GM12878 (cell line): ENCODE data around the gene MEX3D. TPM values are rescaled to one million over a fixed set of nuclear protein-coding genes. Genes with fewer than 3 reads are reported as not detected.

ENCODE experiments used
- ATAC-seq: fragments of 200-7000 bp; cut with Tn5 transposase; 3 replicates; pipeline ENCODE4 v1.9.1; 2020; ENCODE audit warnings: mild to moderate bottlenecking, moderate library complexity
- BruUV-seq: library from RNA; stranded (reverse); fragments of 400-500 nt; replicated peaks from 2 replicates; lab custom pipeline; 2021; lab: Mats Ljungman, UMichigan
- CTCF ChIA-PET: fragments of 300-600 bp; sonication (Branson Sonifier 250); formaldehyde crosslinking; extraction: SDS; loops from one replicate; lab custom pipeline; 2021; ENCODE audit warnings: inconsistent platforms; lab: Yijun Ruan, JAX
- POLR2A ChIA-PET: fragments of 350-600 bp; formaldehyde crosslinking; extraction: SDS; loops from one replicate; lab custom pipeline; 2021; ENCODE audit warnings: inconsistent platforms; lab: Charles Lee
- RAD21 ChIA-PET: fragments of 300-600 bp; sonication (Branson Sonifier 250); formaldehyde crosslinking; loops from one replicate; lab custom pipeline; 2023; ENCODE audit warnings: antibody characterized with exemption; ENCODE audit not compliant: unreplicated experiment; lab: Charles Lee
- SMC1A ChIA-PET: fragments of 300-600 bp; sonication (Branson Sonifier 250); formaldehyde crosslinking; loops from one replicate; lab custom pipeline; 2023; ENCODE audit not compliant: unreplicated experiment, uncharacterized antibody; lab: Charles Lee
- DNase-seq: peaks from one replicate; pipeline ENCODE4 v3.0.0-alpha.2; 2011; ENCODE audit warnings: low read depth, low spot score
- FAIRE-seq: peaks from 3 replicates; lab custom pipeline; 2011; peaks lifted over from hg19 to GRCh38; lab: Jason Lieb, UNC
- H2AFZ ChIP-seq: 2 replicates; pipeline ENCODE4 v1.6.0; 2011; ENCODE audit warnings: low read depth, low read length, control low read depth; ENCODE audit not compliant: control insufficient read depth
- H3K27ac ChIP-seq: 2 replicates; pipeline ENCODE4 v1.5.1; 2011; ENCODE audit warnings: control low read depth; ENCODE audit not compliant: control insufficient read depth, insufficient read depth
- H3K27me3 ChIP-seq, 2 experiments: replicated peaks in 1 of 2; 2 replicates each; pipeline versions ENCODE4 v1.6.0 to v1.6.1; 2011; ENCODE audit warnings: low read length in 1 of 2; ENCODE audit not compliant: control insufficient read depth in 2 of 2, insufficient read depth in 2 of 2
- H3K36me3 ChIP-seq, 2 experiments: 2 replicates each; pipeline ENCODE4 v1.5.1; 2011; ENCODE audit warnings: low read length in 1 of 2; ENCODE audit not compliant: control insufficient read depth in 2 of 2, insufficient read depth in 2 of 2
- H3K4me1 ChIP-seq: 2 replicates; pipeline ENCODE4 v1.6.1; 2011; ENCODE audit warnings: mild to moderate bottlenecking, low read length, moderate library complexity, mixed read lengths; ENCODE audit not compliant: control insufficient read depth, insufficient read depth
- H3K4me2 ChIP-seq: 2 replicates; pipeline ENCODE4 v1.6.0; 2011; ENCODE audit warnings: control low read depth; ENCODE audit not compliant: control insufficient read depth, insufficient read depth
- H3K4me3 ChIP-seq: fragments of 200-600 bp; sonication (generic); 2 replicates; pipeline ENCODE4 v1.5.1; 2016
- H3K79me2 ChIP-seq: 2 replicates; pipeline ENCODE4 v1.6.0; 2011; ENCODE audit warnings: low read length; ENCODE audit not compliant: control insufficient read depth, insufficient read depth
- H3K9ac ChIP-seq: 2 replicates; pipeline ENCODE4 v1.8.0; 2011; ENCODE audit warnings: low read length, control low read depth, mixed read lengths; ENCODE audit not compliant: control insufficient read depth, insufficient read depth
- H3K9me3 ChIP-seq: replicated peaks from 3 replicates; pipeline ENCODE4 v1.5.1; 2011; ENCODE audit warnings: mild to moderate bottlenecking, low read length; ENCODE audit not compliant: control insufficient read depth, insufficient read depth
- H4K20me1 ChIP-seq: 2 replicates; pipeline ENCODE4 v1.6.0; 2011; ENCODE audit not compliant: control insufficient read depth, insufficient read depth
- ASH2L ChIP-seq: fragments of 300-600, 200-600 bp; sonication (generic); IDR thresholded peaks from 2 replicates; pipeline ENCODE4 v1.6.1; 2017; ENCODE audit warnings: low read depth, mild to moderate bottlenecking, borderline replicate concordance
- ATF7 ChIP-seq: fragments of 450-650 bp; IDR thresholded peaks from 2 replicates; pipeline ENCODE4 v1.6.1; 2016; ENCODE audit warnings: low read depth, mild to moderate bottlenecking
- BACH1 ChIP-seq: fragments of 450-650 bp; IDR thresholded peaks from 2 replicates; pipeline ENCODE4 v1.6.1; 2017; ENCODE audit warnings: mild to moderate bottlenecking, borderline replicate concordance
- EP300 ChIP-seq, 2 experiments: fragments of 150-350 bp in 1 of 2; IDR thresholded peaks; 2 replicates each; pipeline ENCODE4 v1.6.1; 2011 to 2012; ENCODE audit warnings: low read depth in 2 of 2, low read length in 2 of 2, borderline replicate concordance in 1 of 2, improper control_type of control experiment in 1 of 2, inconsistent platforms in 1 of 2; ENCODE audit not compliant: control insufficient read depth in 1 of 2
- KAT2A ChIP-seq: conservative IDR thresholded peaks from 2 replicates; pipeline ENCODE4 v1.6.1; 2011; ENCODE audit warnings: low read depth, low read length; ENCODE audit not compliant: control insufficient read depth
- NFXL1 ChIP-seq: fragments of 450-650 bp; IDR thresholded peaks from 2 replicates; pipeline ENCODE4 v1.6.1; 2017; ENCODE audit warnings: antibody characterized with exemption, mild to moderate bottlenecking, borderline replicate concordance
- NFYB ChIP-seq: IDR thresholded peaks from 2 replicates; pipeline ENCODE4 v1.6.1; 2011; ENCODE audit warnings: low read depth, mild to moderate bottlenecking, low read length, improper control_type of control experiment, moderate library complexity; ENCODE audit not compliant: insufficient read depth
- NKRF ChIP-seq: fragments of 450-650 bp; conservative IDR thresholded peaks from 2 replicates; pipeline ENCODE4 v1.6.1; 2017; ENCODE audit warnings: mild to moderate bottlenecking, moderate library complexity
- NRF1 ChIP-seq: conservative IDR thresholded peaks from 2 replicates; pipeline ENCODE4 v1.6.1; 2011; ENCODE audit warnings: mild to moderate bottlenecking, low read depth, low read length, improper control_type of control experiment
- SMAD1 ChIP-seq: fragments of 450-650 bp; IDR thresholded peaks from 2 replicates; pipeline ENCODE4 v1.6.1; 2018; ENCODE audit warnings: mild to moderate bottlenecking, low read depth; ENCODE audit not compliant: partially characterized antibody
- SMC3 ChIP-seq: IDR thresholded peaks from 2 replicates; pipeline ENCODE4 v1.6.1; 2011; ENCODE audit warnings: low read length, improper control_type of control experiment, borderline replicate concordance
- TAF1 ChIP-seq: IDR thresholded peaks from 2 replicates; pipeline ENCODE4 v1.6.1; 2011; ENCODE audit warnings: mild to moderate bottlenecking, low read depth, low read length, borderline replicate concordance
- ZBTB33 ChIP-seq: fragments of 450-650 bp; IDR thresholded peaks from 2 replicates; pipeline ENCODE4 v1.6.1; 2017; ENCODE audit warnings: mild to moderate bottlenecking
- ZNF687 ChIP-seq: fragments of 450-650 bp; IDR thresholded peaks from 2 replicates; pipeline ENCODE4 v1.6.1; 2017; ENCODE audit warnings: mild to moderate bottlenecking, moderate library complexity
- WGBS: methylation state at CpG from one replicate; pipeline ENCODE4 v1.1.6; 2016; ENCODE audit warnings: low lambda C conversion rate; ENCODE audit not compliant: insufficient replicate concordance, insufficient coverage; ENCODE audit errors: missing lambda C conversion rate; 5-methylcytosine and 5-hydroxymethylcytosine counted together
- in situ Hi-C: fragments of 300-500 bp; cut with MboI; formaldehyde crosslinking; loops from 9 replicates; pipeline ENCODE4 v1.14.3; 2018; ENCODE audit warnings: mixed read lengths
- intact Hi-C: fragments of 100-400 bp; cut with micrococcal nuclease; formaldehyde crosslinking; loops from one replicate; pipeline ENCODE4 v1.14.2; 2022; ENCODE audit not compliant: unreplicated experiment
- polyA plus RNA-seq, 11 experiments: library from polyadenylated mRNA; depleted of rRNA in 4 of 11; unstranded in 6 of 11; stranded (reverse) in 5 of 11; fragments of >200 nt; fragmentation: Nextera tagmentation in 4 of 11; fragmentation: Illumina TruSeq in 1 of 11; extraction: Ambion mirVana in 4 of 11; extraction: Trizol in 1 of 11; gene quantifications; 1 replicate in 1 of 11; 2 replicates in 10 of 11; pipeline versions ENCODE4 v1.2.1 to v1.2.3, GENCODE V29; 2011 to 2016; ENCODE audit warnings: inconsistent platforms in 2 of 11, missing spikeins in 2 of 11, low read depth in 1 of 11
- total RNA-seq, 4 experiments: library from RNA; depleted of rRNA in 3 of 4; stranded (reverse); fragments of >200 nt in 3 of 4; fragmentation: Illumina TruSeq in 1 of 4; extraction: Trizol in 1 of 4; gene quantifications; 2 replicates each; pipeline versions ENCODE4 v1.2.1 to v1.2.3, GENCODE V29; 2013 to 2021

MEX3D gene
- total and polyA plus RNA-seq, 10 of the 15 experiments (the other 5 are each of a cell fraction or from before 2014, with no cell fraction given): 0.18 to 6.8 (median 0.81) TPM

GRCh38 chr19:1518471-1518870 is 49.7 kb downstream of the MEX3D start (continued):
- TF ChIP-seq ZBTB33 (no peak), TAF1 (no peak), BACH1 (no peak)
- TF ChIP-seq, all 136 proteins: peak for 0

- 33% methylated on average over 8 of the region's 8 CpGs for WGBS
- POLR2A ChIA-PET: no interaction called here
- CTCF ChIA-PET: no interaction called here
- DNase-seq (no peak), FAIRE-seq (no peak), ATAC-seq (no peak)
- no TSS peak for BruUV-seq
- in situ Hi-C loops: no loop called here
- H3K79me2 ChIP-seq: no peaks in the 10 kb centered on the region
- H3K36me3 ChIP-seq: no peaks in the 10 kb centered on the region
- no peaks in the 10 kb centered on the region for H3K9me3 ChIP-seq
- H3K27ac ChIP-seq: no peak overlapping the region
- SMC1A ChIA-PET: no interaction called here
- RAD21 ChIA-PET: no interaction called here
- no peak overlapping the region for H3K4me3 ChIP-seq
- H3K9ac ChIP-seq: no peak overlapping the region
- H3K4me2 ChIP-seq: no peak overlapping the region
- H2AFZ ChIP-seq: no peak overlapping the region
- H3K27me3 ChIP-seq: no peaks in the 10 kb centered on the region
- intact Hi-C loops: no loop called here
- H4K20me1 ChIP-seq: no peaks in the 10 kb centered on the region
- H3K4me1 ChIP-seq: no peaks in the 10 kb centered on the region
- TF ChIP-seq ZNF687 (no peak), SMC3 (no peak), NFYB (peak; percentile 69), NFXL1 (no peak), NRF1 (no peak), SMAD1 (no peak), ATF7 (no peak), ASH2L (no peak), KAT2A (no peak), EP300 (IDR thresholded peaks at IDR 0.05; ENCODE audit: borderline replicate concordance in 1 of 2, control insufficient read depth in 1 of 2, low read depth in 2 of 2, low read length in 2 of 2) (no peak), NKRF (no peak)
Observed at GRCh38 chr19:1516395-1516753, 51.8 kb downstream of the MEX3D start.
